GM19372 (cell line): ENCODE data around the gene IRF2BP2.
"Not testable (repeated sequence)": the region's sequence is repeated elsewhere in the genome, so short reads cannot be mapped to it uniquely, and the experiment has no call there.

ENCODE experiments used
- ATAC-seq: cut with Tn5 transposase; IDR thresholded peaks from one replicate; pipeline ENCODE4 v1.9.1; 2021; ENCODE audit warnings: mild to moderate bottlenecking, low read depth, moderate library complexity; ENCODE audit not compliant: unreplicated experiment

IRF2BP2 gene

DNA sequence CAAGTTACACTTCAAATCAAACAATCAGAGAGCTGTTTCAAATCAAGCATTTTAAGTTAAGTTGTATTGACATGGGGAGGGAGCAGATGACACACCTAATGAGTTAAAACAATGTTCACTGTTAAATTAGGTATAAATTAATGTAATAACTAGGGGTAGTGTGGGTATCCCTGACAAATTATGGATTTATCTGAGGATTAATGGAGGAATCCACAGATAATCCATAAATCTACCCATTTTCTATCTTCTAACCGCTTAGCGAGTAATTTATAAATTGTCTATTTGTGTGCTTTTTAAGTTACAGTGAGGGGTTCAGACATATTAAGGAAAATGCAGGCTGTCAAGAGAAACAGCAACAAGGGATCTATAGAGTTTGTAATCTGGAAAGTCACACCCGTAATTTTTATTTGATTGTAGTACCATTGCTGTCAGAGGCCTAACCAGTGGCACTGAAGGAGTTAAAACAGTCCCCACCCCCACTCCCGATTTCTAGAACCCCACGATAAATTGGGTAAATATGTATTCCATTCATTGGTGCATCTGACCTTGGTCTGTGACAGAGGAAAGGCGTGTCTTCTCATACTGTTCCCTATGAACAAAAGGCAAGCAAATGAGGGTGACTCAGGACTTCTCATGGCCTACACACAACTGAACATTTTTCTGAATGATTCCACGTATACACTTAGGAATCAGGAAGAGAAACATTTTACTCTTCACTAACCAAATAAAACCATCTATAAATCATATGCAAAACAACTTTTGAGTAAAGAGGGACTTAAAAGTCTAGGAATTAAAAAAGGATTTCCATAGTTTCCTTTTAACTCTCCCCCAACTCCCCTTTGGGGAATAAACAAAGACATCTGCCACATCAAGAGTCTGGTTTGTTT lies 7.4 kb downstream of the IRF2BP2 start:
- no peak for ATAC-seq

DNA sequence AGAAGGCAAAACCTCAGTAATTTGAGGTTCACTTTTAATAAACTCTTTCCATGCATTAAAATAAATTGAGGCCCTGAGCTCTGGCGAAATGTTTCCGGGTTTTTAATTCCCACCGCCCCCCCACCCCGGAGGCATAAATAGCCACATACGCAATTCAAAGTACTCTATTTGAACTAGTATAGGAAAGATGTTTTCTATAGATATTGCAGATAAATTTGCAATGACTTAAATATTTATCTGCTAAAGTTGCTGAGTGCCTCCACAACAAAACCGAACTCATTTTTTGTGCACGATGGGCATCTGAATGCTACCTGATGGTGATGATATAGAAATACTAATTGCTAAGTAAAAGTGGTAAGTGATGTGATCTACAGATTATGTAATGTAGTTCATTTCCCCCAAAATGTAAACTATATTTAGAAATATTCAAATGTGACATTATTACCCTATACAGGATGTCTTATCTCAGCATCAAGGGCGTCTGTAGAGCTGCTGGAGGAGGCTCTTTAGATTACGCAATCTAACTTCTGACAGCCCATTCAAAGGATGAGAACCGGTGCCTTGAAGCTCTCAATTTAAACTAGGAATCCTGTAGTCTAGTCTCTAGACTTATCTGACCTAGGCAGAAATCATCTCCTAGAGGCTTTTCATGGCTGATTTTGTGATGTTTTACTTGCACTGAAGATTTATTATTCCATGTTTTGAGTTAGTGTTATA lies 8.5 kb downstream of the IRF2BP2 start:
- no peak for ATAC-seq

DNA sequence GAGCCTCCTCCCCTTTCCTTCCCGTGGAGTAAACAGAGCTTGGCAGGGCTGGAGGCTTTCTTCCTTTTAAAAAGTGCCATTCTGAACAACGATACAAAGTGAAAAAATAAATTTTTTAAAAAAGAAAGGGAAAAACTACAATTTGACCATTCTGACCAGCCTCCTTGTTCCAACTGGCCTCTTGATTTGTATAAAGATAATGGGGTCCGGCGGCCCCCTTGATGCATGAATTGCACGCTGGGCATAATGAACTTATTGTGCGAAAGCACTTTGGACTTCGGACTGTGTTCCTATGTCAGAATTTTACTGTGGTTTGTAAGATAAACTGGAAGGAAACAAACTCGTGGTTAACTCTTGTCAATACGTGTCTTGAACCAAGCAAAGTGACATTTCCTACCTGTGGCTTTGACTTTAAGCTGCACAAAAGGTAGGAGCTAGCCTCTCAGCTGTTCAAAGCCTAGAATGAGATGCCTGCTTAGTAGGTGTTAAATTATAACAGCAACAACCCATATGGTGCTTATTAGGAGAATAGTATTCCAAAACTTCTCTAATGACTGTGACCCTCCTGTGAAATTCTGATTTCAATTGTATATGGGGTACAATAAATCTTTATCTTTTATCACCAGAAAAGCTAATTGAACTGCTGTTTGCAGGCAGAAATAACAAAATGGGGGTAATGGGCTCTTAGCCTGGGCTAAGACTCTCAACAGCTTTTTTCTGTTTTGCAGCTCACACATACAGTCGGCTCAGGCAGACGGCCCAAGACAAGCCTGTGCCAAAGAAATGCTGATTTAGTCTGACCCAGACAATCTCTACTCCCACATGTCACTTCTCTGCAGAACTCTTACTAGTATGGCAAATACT lies 9.3 kb downstream of the IRF2BP2 start:
- ATAC-seq = no peak

GRCh38 chr1:234599617-234600417 lies 10.2 kb downstream of the IRF2BP2 start:
- peak; percentile 73 for ATAC-seq

- no peak for ATAC-seq
These were observed 10.9 kb downstream of the IRF2BP2 start for GRCh38 chr1:234598974-234599616.

GRCh38 chr1:234597894-234598293 lies 12.1 kb downstream of the IRF2BP2 start:
- no peak for ATAC-seq

DNA sequence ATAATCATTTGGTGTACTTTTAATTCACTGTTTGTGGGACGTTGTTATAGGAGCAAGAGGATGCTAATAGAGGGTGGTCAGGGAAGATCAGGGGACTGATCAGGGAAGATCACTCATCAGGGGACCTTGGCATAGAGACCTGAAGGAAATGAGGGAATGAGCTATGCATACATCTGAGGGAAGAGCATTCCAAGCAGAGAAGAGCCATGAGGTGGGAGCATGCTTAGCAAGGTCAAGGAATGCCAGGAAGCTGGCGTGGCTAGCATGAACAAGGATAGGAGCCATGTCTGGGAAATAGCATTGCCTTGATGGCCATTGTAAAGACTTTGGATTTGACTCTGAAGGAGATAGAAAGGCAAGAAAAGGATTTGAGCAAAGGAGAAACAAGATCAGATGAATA lies 14.1 kb downstream of the IRF2BP2 start:
- ATAC-seq = no peak

GRCh38 chr1:234594575-234594974 lies 15.4 kb downstream of the IRF2BP2 start:
- not testable (repeated sequence) for ATAC-seq

DNA sequence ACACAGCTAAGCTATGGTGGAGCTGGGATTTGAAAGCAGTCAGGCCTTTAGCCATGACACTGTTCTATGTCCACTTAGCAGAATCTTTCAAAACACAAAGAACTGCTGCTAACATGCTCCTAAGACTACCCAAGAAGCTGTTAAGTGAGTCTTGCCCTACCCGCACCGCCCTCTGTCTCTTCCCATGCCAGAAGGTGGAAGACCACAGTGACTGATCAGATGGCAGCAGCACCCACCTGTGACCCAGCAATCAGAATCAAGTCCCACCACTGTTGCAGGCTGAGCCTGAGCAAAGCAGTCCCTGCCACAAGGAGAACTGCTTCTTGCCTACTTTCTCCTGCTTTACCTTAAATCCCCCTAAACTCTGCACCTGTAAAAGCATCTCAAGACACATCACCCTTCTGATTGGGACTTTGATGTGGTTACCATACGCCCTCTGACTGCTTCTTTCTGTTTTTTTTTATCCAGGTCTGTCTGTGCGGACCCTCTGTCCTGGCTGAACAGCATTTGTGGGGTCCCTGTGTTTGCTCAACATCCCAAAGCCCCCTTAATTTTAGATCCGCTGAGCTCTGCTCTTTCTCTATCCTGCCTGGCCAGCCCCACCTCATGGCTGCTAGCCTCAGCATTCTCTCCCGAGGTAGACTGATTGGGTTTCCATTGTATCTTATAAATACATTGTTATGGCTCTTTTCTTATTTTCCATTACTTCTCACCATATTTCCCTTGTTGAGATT lies 16.0 kb downstream of the IRF2BP2 start:
- no peak for ATAC-seq

DNA sequence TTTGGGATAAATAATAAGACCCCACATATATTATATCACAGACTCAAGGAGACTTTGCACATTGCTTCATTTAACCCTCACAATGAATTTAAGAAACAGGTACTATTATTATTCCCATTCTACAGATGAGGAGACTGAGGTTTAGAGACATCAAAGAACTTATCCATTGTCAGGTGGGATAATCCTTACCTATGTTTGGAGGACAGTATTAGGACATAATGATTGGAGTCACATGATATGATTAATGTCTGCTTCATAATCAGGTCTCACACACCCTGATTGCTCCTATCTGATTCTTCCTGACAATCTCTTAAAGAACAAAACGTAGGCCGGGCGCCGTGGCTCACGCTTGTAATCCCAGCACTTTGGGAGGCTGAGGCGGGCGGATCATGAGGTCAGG lies 16.9 kb downstream of the IRF2BP2 start:
- ATAC-seq = no peak

GRCh38 chr1:234592240-234592639 lies 17.7 kb downstream of the IRF2BP2 start:
- ATAC-seq = no peak

- no peak for ATAC-seq
These were observed 18.8 kb downstream of the IRF2BP2 start for GRCh38 chr1:234591131-234591530.

GRCh38 chr1:234589854-234590620 lies 19.9 kb downstream of the IRF2BP2 start:
- ATAC-seq = no peak

DNA sequence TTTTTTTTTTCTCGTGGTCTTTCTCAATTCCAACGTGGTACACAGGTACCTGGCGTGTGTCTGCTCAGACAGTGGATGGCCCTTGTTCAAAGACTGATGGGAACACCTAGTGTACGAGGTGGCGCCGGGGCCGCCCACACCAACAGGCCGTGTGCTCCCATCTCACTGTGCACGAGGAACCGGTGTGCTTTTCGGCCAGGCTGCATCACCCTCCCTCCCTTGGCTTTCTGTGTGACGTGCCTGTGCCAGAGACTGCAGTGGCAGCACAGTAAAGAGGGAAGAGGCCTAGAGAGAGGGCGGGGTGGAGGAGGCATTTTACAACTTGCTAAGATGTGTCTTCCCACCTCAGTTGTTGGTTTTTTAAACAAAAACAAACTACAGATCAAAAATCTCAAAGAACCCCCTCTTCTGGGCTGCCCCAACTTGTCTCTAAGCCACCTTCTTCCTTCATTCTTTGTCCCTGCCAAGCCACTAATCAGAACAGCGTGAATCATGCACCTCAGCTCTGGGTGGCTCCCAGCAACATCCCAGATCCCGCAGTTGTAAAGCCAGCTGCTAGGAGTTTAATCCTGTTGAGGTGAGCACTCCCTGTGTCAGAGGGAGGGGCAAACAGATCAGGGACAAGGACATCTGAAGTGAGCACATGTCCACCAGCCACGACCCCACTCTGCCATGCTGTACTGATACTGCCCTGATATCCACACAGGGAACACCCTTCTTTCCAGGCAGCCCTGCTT lies 20.7 kb downstream of the IRF2BP2 start:
- no peak for ATAC-seq

DNA sequence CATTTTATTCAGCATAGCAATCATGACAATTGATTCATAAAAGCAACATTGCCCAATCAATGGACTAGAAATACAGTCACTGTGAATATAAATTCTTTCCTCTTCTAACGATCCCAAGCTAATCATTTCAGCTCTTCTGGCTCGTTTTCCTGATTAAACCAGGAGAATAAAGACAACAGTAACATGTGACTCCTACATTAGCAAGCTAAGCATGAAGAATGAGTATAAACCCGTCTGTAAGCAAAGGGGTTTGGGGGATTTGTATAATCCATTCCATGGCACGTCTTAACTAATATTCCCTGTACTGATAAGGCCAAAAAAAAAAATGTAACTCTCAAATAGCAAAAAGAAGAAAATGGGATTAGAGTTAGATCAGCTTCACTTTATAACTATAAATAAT lies 21.6 kb downstream of the IRF2BP2 start:
- ATAC-seq = no peak

DNA sequence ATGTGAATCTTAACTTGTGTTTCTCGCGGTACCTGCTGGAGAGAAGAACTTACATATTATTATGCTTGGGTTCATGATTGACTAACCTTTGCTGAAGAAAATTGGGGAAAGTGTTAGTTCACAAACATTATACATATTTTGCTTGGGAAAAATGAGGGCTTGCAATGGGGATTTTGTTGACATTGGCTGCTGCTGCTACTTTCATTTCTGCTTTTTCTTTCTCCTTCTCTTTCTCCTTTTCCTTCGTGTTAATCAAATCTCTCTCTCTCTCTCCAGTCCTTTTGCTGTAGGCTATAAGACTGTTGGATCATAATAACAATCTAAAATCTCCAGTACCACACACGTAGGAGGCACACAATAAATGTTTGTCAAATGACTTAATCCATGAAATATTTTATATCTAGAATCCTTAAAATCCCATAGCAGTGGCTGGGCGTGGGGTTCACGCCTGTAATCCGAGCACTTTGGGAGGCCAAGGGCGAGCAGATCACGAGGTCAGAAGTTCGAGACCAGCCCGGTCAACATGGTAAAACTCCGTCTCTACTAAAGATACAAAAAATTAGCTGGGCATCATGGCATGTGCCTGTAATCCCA lies 23.0 kb downstream of the IRF2BP2 start:
- ATAC-seq = no peak

GRCh38 chr1:234586304-234586703 lies 23.7 kb downstream of the IRF2BP2 start:
- no peak for ATAC-seq
